Measurements from ENCODE around the gene FOLR3.

DNA sequence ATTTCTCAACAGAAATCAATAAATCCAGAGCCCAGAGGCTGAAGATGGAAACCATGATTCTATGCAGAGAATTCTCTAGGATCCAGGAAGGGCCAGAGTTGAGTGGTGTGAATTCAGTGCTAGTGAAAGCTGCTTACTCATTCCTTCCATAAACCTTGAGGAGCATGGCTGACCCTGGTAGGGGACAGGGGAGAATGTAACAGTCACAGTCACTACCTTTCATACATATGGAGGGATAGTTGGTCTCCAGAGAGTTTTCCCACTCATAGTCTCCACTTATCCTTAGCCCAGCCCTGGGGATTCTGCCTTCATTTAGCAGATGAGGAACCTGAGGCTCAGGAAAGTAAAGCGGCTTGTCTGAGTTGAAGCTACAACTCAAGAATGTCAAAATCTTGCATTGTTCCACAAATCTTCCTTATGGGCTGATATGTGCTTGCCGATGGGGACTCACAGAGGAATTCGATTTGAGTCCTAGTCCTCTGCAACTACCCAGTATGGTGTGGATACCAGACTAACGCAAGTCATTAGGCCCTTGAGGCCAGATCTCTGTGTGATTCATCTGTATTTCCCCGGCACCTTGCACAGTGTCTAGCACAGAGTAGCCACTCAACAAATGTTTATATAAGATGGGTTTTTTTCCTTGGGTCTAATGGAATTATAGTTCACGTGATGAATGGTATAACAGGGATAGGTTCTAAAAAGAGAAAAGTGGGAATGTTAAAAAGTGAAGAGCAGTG lies 19.3 kb upstream of the FOLR3 start:
- TF ChIP-seq, protein P1, sequence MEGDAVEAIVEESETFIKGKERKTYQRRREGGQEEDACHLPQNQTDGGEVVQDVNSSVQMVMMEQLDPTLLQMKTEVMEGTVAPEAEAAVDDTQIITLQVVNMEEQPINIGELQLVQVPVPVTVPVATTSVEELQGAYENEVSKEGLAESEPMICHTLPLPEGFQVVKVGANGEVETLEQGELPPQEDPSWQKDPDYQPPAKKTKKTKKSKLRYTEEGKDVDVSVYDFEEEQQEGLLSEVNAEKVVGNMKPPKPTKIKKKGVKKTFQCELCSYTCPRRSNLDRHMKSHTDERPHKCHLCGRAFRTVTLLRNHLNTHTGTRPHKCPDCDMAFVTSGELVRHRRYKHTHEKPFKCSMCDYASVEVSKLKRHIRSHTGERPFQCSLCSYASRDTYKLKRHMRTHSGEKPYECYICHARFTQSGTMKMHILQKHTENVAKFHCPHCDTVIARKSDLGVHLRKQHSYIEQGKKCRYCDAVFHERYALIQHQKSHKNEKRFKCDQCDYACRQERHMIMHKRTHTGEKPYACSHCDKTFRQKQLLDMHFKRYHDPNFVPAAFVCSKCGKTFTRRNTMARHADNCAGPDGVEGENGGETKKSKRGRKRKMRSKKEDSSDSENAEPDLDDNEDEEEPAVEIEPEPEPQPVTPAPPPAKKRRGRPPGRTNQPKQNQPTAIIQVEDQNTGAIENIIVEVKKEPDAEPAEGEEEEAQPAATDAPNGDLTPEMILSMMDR (conservative IDR thresholded peaks at IDR 0.05): no peak
- TF ChIP-seq EZH2 (IDR thresholded peaks at IDR 0.05; ENCODE audit: low read depth): no peak

Data from PC-9 (cell line).